AG08395 (cell line): Measurements from ENCODE around the gene PDE3A.
"Not testable (repeated sequence)": the region's sequence is repeated elsewhere in the genome, so short reads cannot be mapped to it uniquely, and the experiment has no call there.

Experiments
- DNase-seq: peaks from one replicate; pipeline ENCODE4 v3.0.0; 2012; ENCODE audit warnings: mixed read lengths, low spot score

The PDE3A gene

DNA sequence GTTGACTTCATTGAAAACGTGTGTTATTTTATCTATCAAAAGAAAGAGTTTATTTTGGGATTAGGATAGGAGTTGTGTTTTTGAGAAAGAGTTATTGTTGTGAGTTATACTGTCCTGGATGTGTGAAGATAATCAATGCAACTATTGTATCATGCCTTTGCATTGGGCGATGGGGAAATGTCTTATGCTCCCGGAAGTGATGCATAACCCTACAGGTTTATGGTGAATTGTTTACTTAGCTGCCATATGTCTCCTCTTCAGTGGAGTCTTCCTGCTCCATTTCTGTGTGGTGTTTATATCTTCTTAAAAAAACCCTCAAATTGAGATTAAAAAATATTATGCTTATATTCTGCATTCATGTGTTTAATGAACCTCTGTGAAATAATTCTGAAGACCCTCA is 6.5 kb downstream of the PDE3A start:
- no peak for DNase-seq

DNA sequence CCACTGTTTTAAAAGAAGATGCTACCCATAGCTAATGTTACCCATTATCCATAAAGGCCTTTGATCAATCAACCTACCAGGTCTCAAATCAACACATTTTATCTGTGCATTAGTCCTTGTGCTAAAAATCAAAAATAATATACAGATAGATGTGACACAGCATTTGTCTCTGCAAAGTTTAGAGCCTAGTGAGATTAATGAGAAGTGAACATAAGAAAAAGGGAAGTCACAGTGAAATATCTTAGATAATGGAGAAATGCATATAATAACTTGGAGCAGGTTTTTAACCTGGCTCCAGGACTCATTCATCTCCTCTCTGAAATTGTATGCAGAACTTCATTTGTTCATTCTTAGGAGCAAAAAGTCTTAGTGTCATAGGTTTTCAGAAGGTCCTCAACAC is 7.2 kb downstream of the PDE3A start:
- DNase-seq = no peak

DNA sequence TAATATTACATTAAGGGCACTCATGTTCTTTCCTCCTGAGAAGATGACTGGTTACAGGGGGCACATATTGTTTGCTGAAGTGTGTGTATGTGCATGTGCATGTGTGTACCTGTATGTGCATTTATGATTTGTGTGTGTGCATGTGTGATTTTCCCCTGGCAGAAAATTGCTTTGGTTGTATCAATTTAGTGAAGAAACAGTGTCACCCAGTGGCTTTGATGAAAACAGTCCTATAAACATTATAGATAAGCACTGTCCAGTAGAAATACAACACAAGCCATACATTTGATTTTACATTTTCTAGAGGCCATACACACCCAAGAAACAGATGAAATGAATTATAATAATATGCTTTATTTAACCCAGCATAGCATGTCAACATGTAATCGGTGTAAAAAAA is 8.6 kb downstream of the PDE3A start:
- DNase-seq = no peak

DNA sequence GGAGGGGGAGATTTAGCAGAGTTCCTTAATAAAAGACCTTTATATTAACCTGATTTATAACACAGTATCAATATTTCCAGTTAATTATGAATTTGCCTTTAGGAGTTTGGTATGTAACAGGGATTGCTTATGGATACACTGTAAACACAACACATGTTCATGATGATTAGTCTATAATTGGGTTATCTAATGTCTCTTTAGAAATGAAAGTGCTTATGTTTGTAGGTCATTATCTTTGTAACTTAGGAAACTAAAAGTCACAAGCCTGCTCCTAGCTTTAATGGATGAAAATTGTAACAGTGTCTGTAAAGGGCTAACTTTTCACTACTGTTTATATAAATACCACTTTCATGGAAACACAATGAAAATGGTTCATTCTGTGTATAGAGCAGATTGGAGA is 9.4 kb downstream of the PDE3A start:
- no peak for DNase-seq

DNA sequence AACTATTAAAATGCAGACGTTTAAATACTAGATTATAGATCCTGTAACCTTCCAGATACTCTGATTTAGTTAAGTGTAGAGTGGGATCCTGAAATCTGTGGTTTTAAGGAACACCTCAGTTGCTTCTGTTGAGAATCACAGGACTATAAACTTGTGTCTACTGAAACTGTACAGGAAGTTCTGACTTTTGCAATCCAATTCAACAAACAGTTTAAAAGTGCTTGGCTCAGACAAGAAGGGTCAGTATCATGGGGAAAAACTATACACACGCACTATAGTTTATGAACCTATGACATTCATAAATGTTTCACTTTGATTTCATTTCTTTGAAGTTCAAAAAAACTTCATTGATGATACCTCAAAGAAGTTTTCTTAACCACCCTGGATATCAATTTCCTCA is 13.8 kb downstream of the PDE3A start:
- DNase-seq = no peak

DNA sequence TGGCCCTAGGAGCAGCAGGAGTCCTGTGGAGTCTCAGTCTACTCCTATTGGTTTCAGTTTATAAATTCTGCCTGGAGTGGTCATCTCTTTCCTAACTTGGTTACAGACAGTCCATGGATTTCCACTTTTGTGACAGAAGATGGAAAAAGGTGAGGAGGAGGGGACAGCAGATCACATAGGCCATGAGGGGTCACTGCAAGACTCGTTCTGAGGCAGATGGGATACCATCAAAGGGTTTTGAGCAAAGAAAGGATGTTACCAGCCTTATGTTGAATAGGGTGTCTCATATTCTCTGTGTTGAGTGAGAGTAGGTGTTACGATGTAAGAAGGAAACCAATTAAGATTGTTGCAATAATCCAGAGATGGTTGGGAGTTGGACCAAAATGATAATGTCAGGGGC is 15.3 kb downstream of the PDE3A start:
- DNase-seq = no peak

DNA sequence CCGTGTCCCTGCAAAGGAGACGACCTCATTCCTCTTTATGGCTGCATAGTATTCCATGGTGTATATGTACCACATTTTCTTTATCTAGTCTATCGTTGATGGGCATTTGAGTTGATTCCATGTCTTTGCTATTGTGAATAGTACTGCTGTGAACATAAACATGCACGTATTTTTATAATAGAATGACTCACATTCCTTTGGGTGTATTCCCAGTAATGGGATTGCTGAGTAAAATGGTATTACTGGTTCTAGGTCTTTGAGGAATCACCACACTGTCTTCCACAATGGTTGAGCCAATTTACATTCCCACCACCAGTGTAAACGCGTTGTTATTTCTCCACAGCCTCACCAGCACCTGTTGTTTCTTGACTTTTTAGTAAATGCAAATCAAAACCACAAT is 16.5 kb downstream of the PDE3A start:
- not testable (repeated sequence) for DNase-seq

DNA sequence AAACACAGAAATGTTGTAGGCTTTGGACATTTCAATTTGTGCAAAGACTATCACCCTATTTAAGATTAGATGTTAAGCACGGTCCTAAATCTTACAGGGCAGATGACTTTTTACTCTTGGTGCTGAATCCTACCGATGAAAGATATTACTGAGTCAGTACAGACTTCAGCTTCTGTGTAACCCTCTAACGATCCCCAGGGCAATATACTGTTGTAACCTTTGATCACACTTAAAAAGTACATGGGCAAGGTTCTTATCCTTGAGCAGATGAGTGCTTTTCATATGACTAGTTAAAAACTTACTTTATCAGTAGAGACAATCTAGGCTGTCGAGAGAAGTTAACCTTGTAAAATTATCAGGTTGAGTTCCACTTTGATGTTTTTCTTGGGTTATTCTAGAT is 22.5 kb downstream of the PDE3A start:
- DNase-seq = no peak

DNA sequence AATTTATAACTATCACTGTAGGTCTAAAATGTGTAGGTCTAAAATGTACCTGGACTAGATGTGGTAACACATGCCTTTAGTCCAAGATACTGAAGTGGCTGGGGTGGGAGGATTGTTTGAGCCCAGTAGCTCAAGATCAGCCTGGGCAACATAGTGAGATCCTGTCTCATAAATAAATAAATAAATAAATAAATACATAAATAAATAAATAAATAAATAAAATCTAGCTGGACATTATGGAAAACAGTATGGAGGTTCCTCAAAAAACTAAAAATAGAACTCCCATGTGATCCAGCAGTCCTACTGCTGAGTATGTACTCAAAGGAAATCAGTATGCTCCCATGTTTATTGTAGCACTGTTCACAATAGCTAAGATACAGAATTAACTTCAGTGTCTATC is 24.0 kb downstream of the PDE3A start:
- no peak for DNase-seq

DNA sequence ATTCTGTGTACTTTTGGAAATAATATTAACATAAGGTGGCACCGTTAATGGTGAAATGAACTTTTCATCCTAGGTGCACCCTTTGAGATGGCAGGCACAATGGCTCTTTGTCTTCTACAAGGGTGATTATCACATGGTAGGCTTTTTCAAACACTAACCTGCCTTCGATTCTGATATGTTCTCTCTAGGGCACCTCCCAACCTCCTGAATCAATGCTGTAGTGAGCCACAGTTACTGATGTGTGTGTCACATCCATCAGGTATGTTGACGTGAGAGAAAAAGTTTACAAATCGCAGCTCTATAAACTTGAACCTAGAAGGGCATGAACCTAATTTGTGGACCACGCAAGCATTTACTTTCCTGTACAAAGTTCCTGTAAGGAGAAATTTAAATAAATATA is 25.4 kb downstream of the PDE3A start:
- DNase-seq = no peak

DNA sequence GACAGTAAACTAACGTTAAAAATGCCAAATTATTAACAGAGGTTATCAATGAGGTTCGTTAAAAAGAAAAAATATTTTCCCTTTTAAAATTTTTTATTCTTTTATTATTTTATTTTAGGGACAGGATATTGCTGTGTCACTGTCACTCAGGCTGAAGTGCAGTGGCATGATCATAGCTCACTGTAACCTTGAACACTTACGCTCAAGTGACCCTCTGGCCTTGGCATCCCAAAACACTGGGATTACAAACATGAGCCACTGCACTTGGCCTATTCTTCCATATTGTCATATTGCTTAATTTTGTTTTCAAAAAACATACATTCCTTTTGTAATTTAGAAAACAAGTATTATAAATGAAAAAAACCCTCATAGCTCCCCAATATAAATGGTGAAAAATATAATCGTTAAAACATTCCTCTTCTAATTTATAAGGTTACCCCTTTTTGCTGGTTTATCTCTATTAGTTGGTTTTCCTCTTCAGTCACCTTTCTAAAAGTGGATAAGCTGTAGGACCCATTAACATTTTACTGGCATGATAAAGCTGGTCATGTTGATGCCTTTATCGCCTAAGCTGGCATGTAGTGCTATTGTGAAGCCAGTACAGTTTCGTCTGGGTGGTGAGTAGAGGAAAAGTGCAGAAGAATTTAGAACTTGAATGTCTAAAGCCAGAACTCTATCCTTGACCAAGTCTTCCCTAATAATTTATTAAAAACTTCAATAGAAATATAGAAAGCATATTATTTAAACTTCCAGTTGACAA is 27.6 kb downstream of the PDE3A start:
- no peak for DNase-seq

DNA sequence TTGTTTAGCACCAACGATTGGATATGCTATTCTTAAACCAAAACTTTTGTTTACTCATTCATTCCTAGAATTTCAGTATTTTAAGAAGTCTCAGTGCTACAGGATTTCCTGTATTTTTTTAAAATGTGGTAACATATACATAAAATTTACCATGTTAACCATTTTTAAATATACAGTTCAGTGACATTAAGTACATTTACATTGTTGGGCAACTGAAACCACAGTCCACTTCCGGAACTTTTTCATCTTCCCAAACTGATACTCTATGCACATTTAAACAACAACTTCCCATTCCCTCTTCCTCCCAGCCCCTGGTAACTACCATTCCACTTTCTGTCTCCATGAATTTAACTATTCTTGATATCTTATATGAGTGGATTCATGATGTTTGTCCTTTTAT is 30.3 kb downstream of the PDE3A start:
- DNase-seq = no peak

DNA sequence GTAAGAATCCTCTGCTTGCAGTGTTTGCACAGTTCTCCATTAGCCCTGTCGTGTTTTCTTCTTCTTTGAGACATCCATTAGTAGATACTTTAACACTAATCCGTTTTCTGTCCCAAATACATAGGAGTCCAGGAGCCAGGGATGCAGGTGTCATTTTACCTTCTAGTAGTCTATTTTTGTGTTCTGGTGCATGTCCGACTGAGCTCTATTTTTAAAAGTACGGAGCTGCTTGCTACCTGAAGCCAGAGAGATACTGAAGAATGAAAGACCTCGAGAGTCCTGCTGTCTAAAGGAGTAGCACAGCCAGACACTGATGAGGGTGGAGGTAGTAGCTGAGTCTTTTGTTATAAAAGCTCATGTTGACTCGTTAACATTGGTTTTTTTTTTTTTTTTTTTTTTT is 31.7 kb downstream of the PDE3A start:
- DNase-seq = no peak

DNA sequence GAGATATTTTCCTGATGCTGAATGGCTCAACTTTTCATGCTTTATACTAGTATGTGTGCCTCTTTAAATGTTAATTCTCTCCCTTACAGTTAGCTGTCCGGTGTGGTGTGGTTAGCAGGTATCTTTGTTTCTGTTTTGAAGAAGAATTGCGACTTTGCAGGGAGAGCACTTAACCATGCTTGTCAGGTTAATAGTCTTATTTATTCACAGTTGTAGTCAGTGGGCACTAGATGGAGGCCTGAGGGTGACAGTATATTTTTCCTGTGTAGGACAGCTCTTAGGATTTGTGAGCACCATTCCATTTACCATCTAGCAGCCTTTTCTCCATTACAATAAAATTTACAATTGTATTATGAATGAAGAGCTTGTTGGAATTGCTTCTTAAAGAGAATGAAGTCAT is 34.9 kb downstream of the PDE3A start:
- DNase-seq = no peak

DNA sequence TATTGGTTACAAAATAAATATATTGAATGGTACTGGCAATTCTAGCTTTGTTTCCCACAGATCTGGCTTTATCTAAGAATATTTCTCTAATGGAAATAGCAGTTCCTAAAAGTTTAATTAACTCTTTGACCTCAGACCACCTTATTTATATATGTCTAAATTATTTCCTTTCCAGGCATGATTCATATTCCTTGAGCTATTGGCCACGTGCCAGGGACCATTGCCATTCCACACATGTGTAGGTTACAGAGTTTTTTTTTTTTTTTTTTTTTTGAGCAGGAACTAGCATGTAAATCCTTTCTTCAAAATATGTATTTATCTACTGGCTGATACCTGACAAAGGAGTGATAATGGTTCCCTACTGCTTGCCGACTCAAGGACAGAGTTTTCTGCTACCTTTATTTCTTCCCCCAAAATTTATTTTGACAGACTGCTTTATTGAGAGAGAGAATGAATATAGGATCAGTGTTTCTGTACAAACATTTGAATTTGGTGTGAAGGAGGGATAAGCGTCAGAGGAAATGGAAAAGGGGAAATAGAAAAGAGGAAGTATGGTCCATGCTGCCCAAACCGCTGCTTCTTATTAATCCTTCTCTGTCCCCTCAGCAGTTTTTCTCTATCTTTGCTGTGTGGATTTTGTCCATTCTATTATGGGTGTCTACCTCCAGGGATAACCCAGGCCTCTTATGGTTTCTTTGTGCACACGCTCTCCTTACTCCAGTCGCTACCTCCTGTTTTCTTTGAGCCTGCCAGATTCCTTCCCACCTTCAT is 36.4 kb downstream of the PDE3A start:
- no peak for DNase-seq

DNA sequence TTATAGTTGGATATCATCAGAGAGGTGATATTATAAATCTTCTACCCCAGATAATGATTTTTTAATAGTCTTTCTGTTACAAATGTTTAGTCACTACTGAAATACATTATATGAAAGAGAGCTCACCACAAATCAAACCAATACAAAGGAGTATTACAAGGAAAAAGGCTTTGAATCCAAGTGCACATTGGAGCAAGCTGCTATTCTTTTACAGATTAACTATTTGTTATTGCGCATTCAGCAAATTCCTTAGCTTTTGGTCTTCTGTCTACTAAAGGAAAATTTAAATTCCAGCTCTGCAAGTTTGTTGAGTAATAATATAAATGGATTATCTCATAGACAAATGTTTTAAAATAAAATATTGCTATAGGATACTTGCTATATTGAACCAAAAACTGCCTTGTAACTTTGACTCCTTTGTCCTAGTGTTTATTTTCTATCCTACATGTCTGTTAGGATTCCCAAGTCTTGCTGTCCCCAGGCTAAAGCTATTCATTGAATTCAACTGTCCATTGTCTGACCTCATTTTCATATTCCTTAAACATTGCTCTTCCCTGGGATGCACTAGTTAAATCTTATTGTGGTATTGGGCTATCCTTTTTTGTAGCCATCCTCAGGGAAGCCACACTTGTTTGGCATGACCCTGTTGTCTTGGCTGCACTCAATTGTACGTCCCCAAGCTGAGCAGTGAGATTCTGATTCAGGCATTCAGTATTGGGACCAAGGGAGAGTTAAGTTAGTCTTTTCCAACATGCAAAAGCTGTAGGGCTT is 41.5 kb downstream of the PDE3A start:
- no peak for DNase-seq

DNA sequence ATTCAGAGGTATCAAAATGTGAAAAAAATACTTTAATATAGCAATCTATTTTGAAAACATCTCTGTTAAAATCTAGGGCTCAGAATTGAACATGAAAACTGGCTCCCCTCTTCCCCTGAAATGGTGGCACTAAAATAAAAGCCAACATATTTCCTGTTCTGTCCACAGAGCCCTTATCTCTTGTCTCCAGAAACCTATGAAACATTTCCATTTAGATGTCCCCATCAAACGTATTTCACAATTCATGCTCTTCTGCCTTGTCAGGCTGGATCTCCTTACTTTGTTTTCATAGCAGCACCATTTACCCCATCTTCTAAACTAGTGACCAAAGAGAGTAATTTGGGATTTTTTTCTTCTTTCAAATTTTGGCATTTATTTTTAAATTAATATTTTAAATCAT is 42.4 kb downstream of the PDE3A start:
- DNase-seq = no peak

DNA sequence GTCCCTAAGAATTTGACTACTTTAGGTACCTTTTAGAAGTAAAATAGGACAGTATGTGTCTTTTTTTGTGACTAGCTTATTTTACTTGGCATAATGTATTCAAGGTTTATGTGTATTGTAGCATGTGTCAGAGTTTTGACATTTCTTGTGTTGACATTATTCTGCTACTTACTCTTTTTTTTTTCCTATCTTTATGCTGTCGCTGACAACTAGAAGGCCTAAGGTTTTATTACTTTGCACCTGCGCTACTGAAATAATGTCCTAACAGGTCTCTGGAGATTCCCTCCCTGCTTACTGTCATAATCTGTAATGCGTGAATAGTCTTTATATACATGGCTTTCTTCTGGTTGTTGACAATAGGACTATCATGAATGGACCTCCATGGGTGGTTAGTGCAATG is 43.0 kb downstream of the PDE3A start:
- DNase-seq = no peak

DNA sequence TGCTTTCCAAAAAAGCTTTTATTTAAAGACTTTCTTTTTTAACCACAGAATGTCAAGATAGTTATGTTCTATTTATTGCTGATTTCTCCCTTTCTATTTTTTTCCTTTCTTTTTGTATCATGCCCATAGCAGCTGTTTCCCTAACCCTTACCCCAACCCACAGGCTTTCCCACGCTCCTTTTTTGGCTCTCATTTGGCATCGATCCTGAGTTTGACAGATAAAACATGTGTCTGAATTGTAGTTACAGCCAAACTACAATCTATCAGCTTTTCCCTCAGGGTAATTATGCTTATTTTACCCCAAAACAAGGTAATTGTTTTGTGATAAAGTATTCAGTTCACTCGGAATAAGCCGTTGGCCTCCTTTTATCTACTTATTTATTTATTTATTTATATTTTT is 46.7 kb downstream of the PDE3A start:
- no peak for DNase-seq

DNA sequence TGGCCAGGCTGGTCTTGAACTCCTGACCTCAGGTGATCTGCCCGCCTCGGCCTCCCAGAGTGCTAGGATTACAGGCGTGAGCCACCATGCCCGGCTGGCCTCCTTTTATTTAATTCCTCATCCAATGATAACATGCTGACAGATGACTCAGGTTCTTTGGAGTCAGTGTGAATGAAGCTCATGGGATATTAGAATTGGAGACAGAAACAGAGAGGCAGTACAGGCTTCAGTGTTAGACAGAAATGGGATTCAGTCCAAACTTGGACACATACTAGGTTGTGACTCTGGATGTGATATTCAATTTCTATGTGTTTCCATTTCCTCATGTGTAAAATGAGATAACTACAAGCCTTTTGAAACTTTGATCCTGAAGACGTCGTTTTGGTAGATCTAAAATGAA is 47.3 kb downstream of the PDE3A start:
- DNase-seq = no peak

DNA sequence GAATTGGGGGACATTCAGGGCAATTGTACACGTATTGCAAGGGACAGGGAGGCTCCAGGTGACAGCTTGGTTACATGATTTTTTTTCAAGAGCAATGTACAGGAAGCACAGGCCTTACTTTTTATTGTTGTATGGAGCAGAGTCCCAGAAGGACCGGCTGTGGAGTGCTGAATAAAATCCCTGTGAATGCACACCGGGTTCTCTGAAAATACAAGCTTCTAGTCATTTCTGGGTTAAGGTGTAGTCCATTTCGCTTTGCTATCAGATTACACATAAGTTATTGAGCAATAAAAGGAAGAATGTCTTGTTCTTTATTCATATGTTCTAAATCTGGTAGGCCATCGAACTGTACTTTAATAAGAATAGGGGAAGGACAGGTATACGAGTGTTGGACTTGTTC is 52.2 kb downstream of the PDE3A start:
- no peak for DNase-seq

DNA sequence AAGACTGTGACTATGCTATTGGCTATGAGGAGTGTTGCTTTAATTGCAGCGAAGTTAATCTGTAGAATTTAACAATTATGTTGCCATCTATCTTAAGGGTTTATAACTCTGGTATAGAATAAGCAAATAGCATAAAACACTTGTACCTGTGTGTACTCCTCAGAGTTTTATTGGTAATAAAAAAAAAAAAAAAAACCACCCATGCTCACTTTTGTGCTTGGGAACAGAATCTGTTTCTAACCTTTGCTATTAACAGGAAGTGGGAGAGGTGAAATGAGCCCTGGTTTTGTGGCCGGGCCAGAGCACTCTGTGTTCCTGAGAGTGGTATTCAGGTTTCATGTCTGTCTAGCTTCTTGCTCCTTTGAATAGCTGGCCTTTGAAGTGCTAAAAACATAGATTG is 53.1 kb downstream of the PDE3A start:
- no peak for DNase-seq

DNA sequence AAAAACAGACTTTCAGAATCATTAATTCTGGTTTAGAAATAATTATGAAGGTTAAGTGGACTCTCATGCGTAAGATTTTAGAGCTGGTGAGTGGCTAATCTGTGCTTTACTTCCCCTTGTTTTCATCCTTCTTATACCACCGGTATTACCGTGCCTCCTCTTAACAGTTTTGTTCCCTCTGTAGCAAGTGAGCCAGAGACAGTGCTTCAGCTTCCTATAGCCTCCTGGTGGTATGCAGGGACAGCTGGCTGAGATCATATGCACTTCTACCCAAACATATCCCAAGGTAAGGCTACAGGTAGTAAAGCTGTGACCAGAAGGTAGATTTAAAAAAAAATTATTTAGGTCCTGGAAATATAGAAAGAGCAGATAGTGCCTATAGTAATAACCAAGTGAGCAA is 55.2 kb downstream of the PDE3A start:
- DNase-seq = no peak
